WTC11 (cell line): ENCODE data around the gene SPRR2D.

ENCODE experiments used
- ATF1 ChIP-seq: sonication (generic); formaldehyde crosslinking; IDR thresholded peaks from 2 replicates; pipeline ENCODE4 v1.8.1; 2023; ENCODE audit warnings: mild to moderate bottlenecking, moderate library complexity, missing genetic modification reagents
- ATF2 ChIP-seq: sonication (generic); formaldehyde crosslinking; IDR thresholded peaks from 2 replicates; pipeline ENCODE4 v1.8.1; 2022; ENCODE audit warnings: low read depth, missing genetic modification reagents, borderline replicate concordance
- CTCF ChIP-seq: fragments of 200-600 bp; IDR thresholded peaks from 2 replicates; pipeline ENCODE4 v1.8.0; 2022; ENCODE audit warnings: antibody characterized with exemption
- ELF4 ChIP-seq: sonication (generic); formaldehyde crosslinking; IDR thresholded peaks from 2 replicates; pipeline ENCODE4 v1.8.1; 2022; ENCODE audit warnings: low read depth, mild to moderate bottlenecking, moderate library complexity, missing genetic modification reagents
- ETV6 ChIP-seq: sonication (generic); formaldehyde crosslinking; IDR thresholded peaks from 2 replicates; pipeline ENCODE4 v1.8.1; 2022; ENCODE audit warnings: mild to moderate bottlenecking, missing genetic modification reagents
- NR2C2 ChIP-seq: sonication (generic); formaldehyde crosslinking; IDR thresholded peaks from 2 replicates; pipeline ENCODE4 v1.8.0; 2022; ENCODE audit warnings: mild to moderate bottlenecking, missing genetic modification reagents
- PRDM15 ChIP-seq: sonication (generic); formaldehyde crosslinking; IDR thresholded peaks from 2 replicates; pipeline ENCODE4 v1.8.0; 2022; ENCODE audit warnings: missing genetic modification reagents
- RELA ChIP-seq: sonication (generic); formaldehyde crosslinking; IDR thresholded peaks from 2 replicates; pipeline ENCODE4 v1.8.1; 2022; ENCODE audit warnings: missing genetic modification reagents, mild to moderate bottlenecking, borderline replicate concordance
- SP1 ChIP-seq: sonication (generic); formaldehyde crosslinking; conservative IDR thresholded peaks from 2 replicates; pipeline ENCODE4 v1.8.1; 2022; ENCODE audit warnings: missing genetic modification reagents

GRCh38 chr1:153035211-153035610, 5.7 kb downstream of the SPRR2D start:
- no peak for TF ChIP-seq ETV6 (CRISPR knock-in tag)
- no peak for TF ChIP-seq CTCF
- TF ChIP-seq SP1 (CRISPR knock-in tag) = no peak
- TF ChIP-seq ELF4 (CRISPR knock-in tag) = no peak
- no peak for TF ChIP-seq RELA
- no peak for TF ChIP-seq ATF1 (CRISPR knock-in tag)
- no peak for TF ChIP-seq NR2C2 (CRISPR knock-in tag)
- no peak for TF ChIP-seq ATF2 (CRISPR knock-in tag)
- TF ChIP-seq PRDM15 (CRISPR knock-in tag) = no peak
